WTC11 (cell line): ENCODE data around the gene MAP1LC3B. TPM values are rescaled to one million over a fixed set of nuclear protein-coding genes. Genes with fewer than 3 reads are reported as not detected.

Source experiments
- ATAC-seq: fragments of 200-7000 bp; cut with Tn5 transposase; 2 replicates; pipeline ENCODE4 v1.10.0; 2021; ENCODE audit warnings: mild to moderate bottlenecking, moderate library complexity
- CTCF ChIA-PET: fragments of 300-600 bp; sonication (Branson Sonifier 250); formaldehyde crosslinking; loops from one replicate; lab custom pipeline; 2021; ENCODE audit warnings: antibody characterized with exemption; lab: Charles Lee
- POLR2A ChIA-PET: fragments of 350-600 bp; sonication (Branson Sonifier 250); formaldehyde crosslinking; loops from one replicate; lab custom pipeline; 2021; ENCODE audit warnings: antibody characterized with exemption; lab: Charles Lee
- DNase-seq: peaks from one replicate; pipeline ENCODE4 v3.0.0; 2021; ENCODE audit warnings: low spot score
- H3K27ac Mint-ChIP-seq: 2 replicates; pipeline ENCODE4 v1.8.0; 2021; ENCODE audit warnings: mixed read lengths
- H3K27me3 Mint-ChIP-seq: 2 replicates; pipeline ENCODE4 v1.8.0; 2021; ENCODE audit warnings: low read depth, mild to moderate bottlenecking, moderate library complexity, mixed read lengths
- H3K36me3 Mint-ChIP-seq: 2 replicates; pipeline ENCODE4 v1.8.0; 2021; ENCODE audit warnings: mixed read lengths
- H3K4me1 Mint-ChIP-seq: 2 replicates; pipeline ENCODE4 v1.8.0; 2022; ENCODE audit warnings: mixed read lengths
- H3K4me3 Mint-ChIP-seq: 2 replicates; pipeline ENCODE4 v1.8.0; 2021; ENCODE audit warnings: mild to moderate bottlenecking, moderate library complexity, mixed read lengths
- H3K9me3 Mint-ChIP-seq: 2 replicates; pipeline ENCODE4 v1.8.0; 2021; ENCODE audit warnings: mixed read lengths
- CBFB ChIP-seq: sonication (generic); formaldehyde crosslinking; IDR thresholded peaks from 2 replicates; pipeline ENCODE4 v1.8.1; 2022; ENCODE audit warnings: mild to moderate bottlenecking, low read depth, missing genetic modification reagents
- GABPB1 ChIP-seq: sonication (generic); formaldehyde crosslinking; IDR thresholded peaks from 2 replicates; pipeline ENCODE4 v1.8.1; 2023; ENCODE audit warnings: mild to moderate bottlenecking, missing genetic modification reagents
- NFE2L1 ChIP-seq: sonication (generic); formaldehyde crosslinking; IDR thresholded peaks from 2 replicates; pipeline ENCODE4 v1.8.1; 2023; ENCODE audit warnings: missing genetic modification reagents
- total RNA-seq: library from RNA; stranded (reverse); gene quantifications from 3 replicates; pipeline ENCODE4 v1.2.3, GENCODE V29; 2021
- TF ChIP-seq, protein P1 (sequence below): sonication (generic); formaldehyde crosslinking; IDR thresholded peaks from 2 replicates; pipeline ENCODE4 v1.8.0; 2023; ENCODE audit warnings: missing genetic modification reagents
- TF ChIP-seq, protein P2 (sequence below): sonication (generic); formaldehyde crosslinking; IDR thresholded peaks from 2 replicates; pipeline ENCODE4 v1.8.1; 2022; ENCODE audit warnings: low read depth, missing genetic modification reagents, borderline replicate concordance
- TF ChIP-seq, protein P3 (sequence below): fragments of 250-450 bp; sonication (Bioruptor Pico); IDR thresholded peaks from 2 replicates; pipeline ENCODE4 v1.9.0; 2021; ENCODE audit warnings: mild to moderate bottlenecking, borderline replicate concordance
- TF ChIP-seq, protein P4 (sequence below): fragments of 250-450 bp; sonication (Bioruptor Pico); IDR thresholded peaks from 2 replicates; pipeline ENCODE4 v1.8.0; 2021; ENCODE audit warnings: mild to moderate bottlenecking
- TF ChIP-seq, protein P5 (sequence below): fragments of 250-450 bp; sonication (Bioruptor Pico); IDR thresholded peaks from 2 replicates; pipeline ENCODE4 v1.9.0; 2021; ENCODE audit warnings: mild to moderate bottlenecking
- TF ChIP-seq, protein P6 (sequence below): sonication (generic); formaldehyde crosslinking; IDR thresholded peaks from 2 replicates; pipeline ENCODE4 v1.8.1; 2023; ENCODE audit warnings: mild to moderate bottlenecking, moderate library complexity, missing genetic modification reagents

The MAP1LC3B gene
- total RNA-seq, 1 experiment from 2014 or later, result 46.9 TPM

DNA sequence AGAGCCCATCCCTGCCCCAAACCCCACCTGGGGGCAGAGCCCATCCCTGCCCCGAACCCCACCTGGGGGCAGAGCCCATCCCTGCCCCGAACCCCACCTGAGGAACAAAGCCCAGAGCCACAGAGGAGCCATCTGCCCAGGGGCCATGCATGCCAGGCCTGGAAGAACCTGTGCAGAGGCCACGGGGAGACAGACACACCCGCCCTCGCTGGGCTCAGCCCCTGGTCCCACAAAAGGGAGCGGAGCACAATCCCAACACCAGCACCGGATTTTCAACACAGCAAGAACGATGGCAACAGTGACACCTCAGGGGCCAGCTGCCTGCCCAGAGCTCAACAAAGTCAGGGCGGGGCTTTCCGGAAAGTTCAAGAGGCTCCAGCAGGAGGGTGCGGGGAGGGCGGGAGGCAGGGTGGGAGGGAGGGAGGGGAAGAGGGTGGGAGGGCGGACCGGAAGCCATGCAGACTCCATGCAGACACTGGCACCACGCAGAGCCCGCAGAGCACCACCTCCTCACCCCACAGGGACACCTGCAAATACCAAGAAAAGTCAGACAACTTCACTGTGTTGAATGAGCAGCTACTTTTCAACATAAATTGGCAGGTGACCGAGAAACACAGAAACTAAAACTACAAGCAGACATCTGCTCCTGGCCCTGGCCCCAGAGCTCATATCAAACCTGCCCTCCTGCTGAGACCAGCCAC lies 47.1 kb upstream of the MAP1LC3B start:
- no peaks in the 10 kb centered on the region for H3K9me3 Mint-ChIP-seq
- peak overlapping the region; percentile 53 for H3K27ac Mint-ChIP-seq
- H3K27me3 Mint-ChIP-seq, result no peaks in the 10 kb centered on the region
- ATAC-seq (peak; percentile 27; the same call in 1 of the 2 replicates), DNase-seq (no peak)
- H3K36me3 Mint-ChIP-seq, result peaks cover 12% of the 10 kb centered on the region
- H3K4me1 Mint-ChIP-seq, result peaks cover 15% of the 10 kb centered on the region
- H3K4me3 Mint-ChIP-seq, result no peak overlapping the region
- POLR2A ChIA-PET, result interaction anchor here (0.8 kb wide), 1 partner anchor 38 kb away, joined by 3 read pairs; no protein-coding TSS in a partner anchor
- CTCF ChIA-PET, result interaction anchor here (0.6 to 1.1 kb wide), 4 partner anchors 27 to 72 kb away, joined by 3 to 4 read pairs (median 3); partner anchors contain the start of genes C16orf95 and FBXO31
- TF ChIP-seq, protein P1, sequence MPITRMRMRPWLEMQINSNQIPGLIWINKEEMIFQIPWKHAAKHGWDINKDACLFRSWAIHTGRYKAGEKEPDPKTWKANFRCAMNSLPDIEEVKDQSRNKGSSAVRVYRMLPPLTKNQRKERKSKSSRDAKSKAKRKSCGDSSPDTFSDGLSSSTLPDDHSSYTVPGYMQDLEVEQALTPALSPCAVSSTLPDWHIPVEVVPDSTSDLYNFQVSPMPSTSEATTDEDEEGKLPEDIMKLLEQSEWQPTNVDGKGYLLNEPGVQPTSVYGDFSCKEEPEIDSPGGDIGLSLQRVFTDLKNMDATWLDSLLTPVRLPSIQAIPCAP (CRISPR knock-in tag), result no peak
- TF ChIP-seq, protein P2, sequence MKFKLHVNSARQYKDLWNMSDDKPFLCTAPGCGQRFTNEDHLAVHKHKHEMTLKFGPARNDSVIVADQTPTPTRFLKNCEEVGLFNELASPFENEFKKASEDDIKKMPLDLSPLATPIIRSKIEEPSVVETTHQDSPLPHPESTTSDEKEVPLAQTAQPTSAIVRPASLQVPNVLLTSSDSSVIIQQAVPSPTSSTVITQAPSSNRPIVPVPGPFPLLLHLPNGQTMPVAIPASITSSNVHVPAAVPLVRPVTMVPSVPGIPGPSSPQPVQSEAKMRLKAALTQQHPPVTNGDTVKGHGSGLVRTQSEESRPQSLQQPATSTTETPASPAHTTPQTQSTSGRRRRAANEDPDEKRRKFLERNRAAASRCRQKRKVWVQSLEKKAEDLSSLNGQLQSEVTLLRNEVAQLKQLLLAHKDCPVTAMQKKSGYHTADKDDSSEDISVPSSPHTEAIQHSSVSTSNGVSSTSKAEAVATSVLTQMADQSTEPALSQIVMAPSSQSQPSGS (CRISPR knock-in tag), result no peak
- no peak for TF ChIP-seq GABPB1 (CRISPR knock-in tag)
- TF ChIP-seq, protein P3, sequence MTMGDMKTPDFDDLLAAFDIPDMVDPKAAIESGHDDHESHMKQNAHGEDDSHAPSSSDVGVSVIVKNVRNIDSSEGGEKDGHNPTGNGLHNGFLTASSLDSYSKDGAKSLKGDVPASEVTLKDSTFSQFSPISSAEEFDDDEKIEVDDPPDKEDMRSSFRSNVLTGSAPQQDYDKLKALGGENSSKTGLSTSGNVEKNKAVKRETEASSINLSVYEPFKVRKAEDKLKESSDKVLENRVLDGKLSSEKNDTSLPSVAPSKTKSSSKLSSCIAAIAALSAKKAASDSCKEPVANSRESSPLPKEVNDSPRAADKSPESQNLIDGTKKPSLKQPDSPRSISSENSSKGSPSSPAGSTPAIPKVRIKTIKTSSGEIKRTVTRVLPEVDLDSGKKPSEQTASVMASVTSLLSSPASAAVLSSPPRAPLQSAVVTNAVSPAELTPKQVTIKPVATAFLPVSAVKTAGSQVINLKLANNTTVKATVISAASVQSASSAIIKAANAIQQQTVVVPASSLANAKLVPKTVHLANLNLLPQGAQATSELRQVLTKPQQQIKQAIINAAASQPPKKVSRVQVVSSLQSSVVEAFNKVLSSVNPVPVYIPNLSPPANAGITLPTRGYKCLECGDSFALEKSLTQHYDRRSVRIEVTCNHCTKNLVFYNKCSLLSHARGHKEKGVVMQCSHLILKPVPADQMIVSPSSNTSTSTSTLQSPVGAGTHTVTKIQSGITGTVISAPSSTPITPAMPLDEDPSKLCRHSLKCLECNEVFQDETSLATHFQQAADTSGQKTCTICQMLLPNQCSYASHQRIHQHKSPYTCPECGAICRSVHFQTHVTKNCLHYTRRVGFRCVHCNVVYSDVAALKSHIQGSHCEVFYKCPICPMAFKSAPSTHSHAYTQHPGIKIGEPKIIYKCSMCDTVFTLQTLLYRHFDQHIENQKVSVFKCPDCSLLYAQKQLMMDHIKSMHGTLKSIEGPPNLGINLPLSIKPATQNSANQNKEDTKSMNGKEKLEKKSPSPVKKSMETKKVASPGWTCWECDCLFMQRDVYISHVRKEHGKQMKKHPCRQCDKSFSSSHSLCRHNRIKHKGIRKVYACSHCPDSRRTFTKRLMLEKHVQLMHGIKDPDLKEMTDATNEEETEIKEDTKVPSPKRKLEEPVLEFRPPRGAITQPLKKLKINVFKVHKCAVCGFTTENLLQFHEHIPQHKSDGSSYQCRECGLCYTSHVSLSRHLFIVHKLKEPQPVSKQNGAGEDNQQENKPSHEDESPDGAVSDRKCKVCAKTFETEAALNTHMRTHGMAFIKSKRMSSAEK (CRISPR knock-in tag), result no peak
- no peak for TF ChIP-seq NFE2L1
- TF ChIP-seq, protein P4, sequence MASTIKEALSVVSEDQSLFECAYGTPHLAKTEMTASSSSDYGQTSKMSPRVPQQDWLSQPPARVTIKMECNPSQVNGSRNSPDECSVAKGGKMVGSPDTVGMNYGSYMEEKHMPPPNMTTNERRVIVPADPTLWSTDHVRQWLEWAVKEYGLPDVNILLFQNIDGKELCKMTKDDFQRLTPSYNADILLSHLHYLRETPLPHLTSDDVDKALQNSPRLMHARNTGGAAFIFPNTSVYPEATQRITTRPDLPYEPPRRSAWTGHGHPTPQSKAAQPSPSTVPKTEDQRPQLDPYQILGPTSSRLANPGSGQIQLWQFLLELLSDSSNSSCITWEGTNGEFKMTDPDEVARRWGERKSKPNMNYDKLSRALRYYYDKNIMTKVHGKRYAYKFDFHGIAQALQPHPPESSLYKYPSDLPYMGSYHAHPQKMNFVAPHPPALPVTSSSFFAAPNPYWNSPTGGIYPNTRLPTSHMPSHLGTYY, result no peak
- TF ChIP-seq, protein P5, sequence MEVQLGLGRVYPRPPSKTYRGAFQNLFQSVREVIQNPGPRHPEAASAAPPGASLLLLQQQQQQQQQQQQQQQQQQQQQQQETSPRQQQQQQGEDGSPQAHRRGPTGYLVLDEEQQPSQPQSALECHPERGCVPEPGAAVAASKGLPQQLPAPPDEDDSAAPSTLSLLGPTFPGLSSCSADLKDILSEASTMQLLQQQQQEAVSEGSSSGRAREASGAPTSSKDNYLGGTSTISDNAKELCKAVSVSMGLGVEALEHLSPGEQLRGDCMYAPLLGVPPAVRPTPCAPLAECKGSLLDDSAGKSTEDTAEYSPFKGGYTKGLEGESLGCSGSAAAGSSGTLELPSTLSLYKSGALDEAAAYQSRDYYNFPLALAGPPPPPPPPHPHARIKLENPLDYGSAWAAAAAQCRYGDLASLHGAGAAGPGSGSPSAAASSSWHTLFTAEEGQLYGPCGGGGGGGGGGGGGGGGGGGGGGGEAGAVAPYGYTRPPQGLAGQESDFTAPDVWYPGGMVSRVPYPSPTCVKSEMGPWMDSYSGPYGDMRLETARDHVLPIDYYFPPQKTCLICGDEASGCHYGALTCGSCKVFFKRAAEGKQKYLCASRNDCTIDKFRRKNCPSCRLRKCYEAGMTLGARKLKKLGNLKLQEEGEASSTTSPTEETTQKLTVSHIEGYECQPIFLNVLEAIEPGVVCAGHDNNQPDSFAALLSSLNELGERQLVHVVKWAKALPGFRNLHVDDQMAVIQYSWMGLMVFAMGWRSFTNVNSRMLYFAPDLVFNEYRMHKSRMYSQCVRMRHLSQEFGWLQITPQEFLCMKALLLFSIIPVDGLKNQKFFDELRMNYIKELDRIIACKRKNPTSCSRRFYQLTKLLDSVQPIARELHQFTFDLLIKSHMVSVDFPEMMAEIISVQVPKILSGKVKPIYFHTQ (CRISPR knock-in tag), result no peak
- TF ChIP-seq, protein P6, sequence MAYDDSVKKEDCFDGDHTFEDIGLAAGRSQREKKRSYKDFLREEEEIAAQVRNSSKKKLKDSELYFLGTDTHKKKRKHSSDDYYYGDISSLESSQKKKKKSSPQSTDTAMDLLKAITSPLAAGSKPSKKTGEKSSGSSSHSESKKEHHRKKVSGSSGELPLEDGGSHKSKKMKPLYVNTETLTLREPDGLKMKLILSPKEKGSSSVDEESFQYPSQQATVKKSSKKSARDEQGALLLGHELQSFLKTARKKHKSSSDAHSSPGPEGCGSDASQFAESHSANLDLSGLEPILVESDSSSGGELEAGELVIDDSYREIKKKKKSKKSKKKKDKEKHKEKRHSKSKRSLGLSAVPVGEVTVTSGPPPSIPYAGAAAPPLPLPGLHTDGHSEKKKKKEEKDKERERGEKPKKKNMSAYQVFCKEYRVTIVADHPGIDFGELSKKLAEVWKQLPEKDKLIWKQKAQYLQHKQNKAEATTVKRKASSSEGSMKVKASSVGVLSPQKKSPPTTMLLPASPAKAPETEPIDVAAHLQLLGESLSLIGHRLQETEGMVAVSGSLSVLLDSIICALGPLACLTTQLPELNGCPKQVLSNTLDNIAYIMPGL (CRISPR knock-in tag), result no peak
- no peak for TF ChIP-seq CBFB (CRISPR knock-in tag)
- TF ChIP-seq, all 79 proteins: peak for 0
